Ovary (tissue), 9 donors: Measurements from ENCODE around the gene PEX6. TPM values are rescaled to one million over a fixed set of nuclear protein-coding genes. Genes with fewer than 3 reads are reported as not detected.
A peak's percentile ranks its signal among the peaks of the same experiment; 100 is the strongest.

Experiments
- DNase-seq, 5 donors: peaks; one replicate each; pipeline ENCODE4 v3.0.0-alpha.2; 2019 to 2020
- H3K27ac ChIP-seq, 2 donors: fragments of 200-600 bp; one replicate each; pipeline versions ENCODE4 v1.5.1 to v1.8.0; 2019 to 2022
- H3K27me3 ChIP-seq: fragments of 200-600 bp; one replicate; pipeline ENCODE4 v1.8.0; 2022
- H3K36me3 ChIP-seq: fragments of 200-600 bp; sonication (generic); one replicate; pipeline ENCODE4 v1.5.1; 2019
- H3K4me1 ChIP-seq: one replicate; pipeline ENCODE4 v1.8.1; 2013; ENCODE audit warnings: mild to moderate bottlenecking, moderate library complexity; ENCODE audit not compliant: insufficient read depth
- H3K4me3 ChIP-seq: fragments of 200-600 bp; sonication (generic); one replicate; pipeline ENCODE4 v1.5.1; 2017
- H3K9me3 ChIP-seq, 2 donors: fragments of 200-600 bp in 1 of 2; sonication (generic) in 1 of 2; one replicate each; pipeline versions ENCODE4 v1.5.1 to v1.8.1; 2013 to 2019; ENCODE audit warnings: mild to moderate bottlenecking in 1 of 2, moderate library complexity in 1 of 2
- EP300 ChIP-seq: sonication (generic); formaldehyde crosslinking; IDR thresholded peaks from one replicate; pipeline ENCODE4 v1.6.1; 2017; ENCODE audit warnings: antibody characterized with exemption
- POLR2A ChIP-seq: fragments of 450-650 bp; IDR thresholded peaks from one replicate; pipeline ENCODE4 v1.6.1; 2017; ENCODE audit warnings: antibody characterized with exemption, mild to moderate bottlenecking, moderate library complexity
- WGBS, 3 donors: extraction: QIAGEN DNeasy Blood & Tissue Kit in 1 of 3; methylation state at CpG; one replicate each; pipeline versions ENCODE4 v1.1.5 to v1.1.7; 2013 to 2017; 5-methylcytosine and 5-hydroxymethylcytosine counted together
- intact Hi-C, 4 donors: fragments of 100-400 bp; cut with DNase I; formaldehyde crosslinking; loops; one replicate each; pipeline versions ENCODE4 v1.11.0 to v1.15.1; 2022 to 2023
- polyA plus RNA-seq, 2 donors: library from polyadenylated mRNA; stranded (reverse); fragments of 200-250 nt in 1 of 2; fragments of 350-450 nt in 1 of 2; fragmentation: Illumina TruSeq in 1 of 2; extraction: RNeasy Lipid Tissue Mini Kit (QIAGEN cat#74804) in 1 of 2; gene quantifications; one replicate each; pipeline ENCODE4 v1.2.3, GENCODE V29; 2013 to 2014
- total RNA-seq, 7 donors: library from RNA; depleted of rRNA in 2 of 7; stranded (reverse); fragments of >200 nt in 2 of 7; fragmentation: NEBNext Ultra II Directional in 3 of 7; extraction: Animal tissue kit (Norgen Biotek cat#: 25700) in 3 of 7; gene quantifications; one replicate each; pipeline versions ENCODE4 v1.1.0 to v1.2.4, GENCODE V29; 2016 to 2023
- TF ChIP-seq, protein P1 (sequence below), 3 donors: fragments of 450-650 bp in 2 of 3; fragments of 200-600 bp in 1 of 3; IDR thresholded peaks; one replicate each; pipeline versions ENCODE4 v1.5.1 to v1.8.0; 2016 to 2022; ENCODE audit warnings: antibody characterized with exemption in 3 of 3, mild to moderate bottlenecking in 1 of 3
- donor health status: DM: no; HTN: no; CAD: no; lungs with moderate emphysema.
- donor health status: DM: no; HTN: no; CAD: no.
- donor health status: Bipolar disorder and iron deficiency.
- donor health status: DM: yes; HTN: yes; CAD: no.
- donor health status: DM: no; HTN: no; CAD: no.
- donor health status: DM: yes; HTN: yes; CAD: no.

Gene PEX6
- total and polyA plus RNA-seq, 9 donors: 8.8 to 41.0 (median 29.8) TPM

- Histone ChIP-seq H3K4me3 (peak within 1 kb of the TSS; percentile 95), H3K9me3 (no peaks in the 10 kb centered on the region), H3K27me3 (no peaks in the 10 kb centered on the region), H3K27ac (peak within 1 kb of the TSS; percentile 56 to 72), H3K36me3 (no peaks in the 10 kb centered on the region), H3K4me1 (peaks cover 15% of the 10 kb centered on the region)
- 1 to 2% (median 1%) methylated on average over 58 to 59 of the region's 59 CpGs for WGBS, 3 donors
- DNase-seq: peak; percentile 95 to 98 (median 96)
- TF ChIP-seq, protein P1, sequence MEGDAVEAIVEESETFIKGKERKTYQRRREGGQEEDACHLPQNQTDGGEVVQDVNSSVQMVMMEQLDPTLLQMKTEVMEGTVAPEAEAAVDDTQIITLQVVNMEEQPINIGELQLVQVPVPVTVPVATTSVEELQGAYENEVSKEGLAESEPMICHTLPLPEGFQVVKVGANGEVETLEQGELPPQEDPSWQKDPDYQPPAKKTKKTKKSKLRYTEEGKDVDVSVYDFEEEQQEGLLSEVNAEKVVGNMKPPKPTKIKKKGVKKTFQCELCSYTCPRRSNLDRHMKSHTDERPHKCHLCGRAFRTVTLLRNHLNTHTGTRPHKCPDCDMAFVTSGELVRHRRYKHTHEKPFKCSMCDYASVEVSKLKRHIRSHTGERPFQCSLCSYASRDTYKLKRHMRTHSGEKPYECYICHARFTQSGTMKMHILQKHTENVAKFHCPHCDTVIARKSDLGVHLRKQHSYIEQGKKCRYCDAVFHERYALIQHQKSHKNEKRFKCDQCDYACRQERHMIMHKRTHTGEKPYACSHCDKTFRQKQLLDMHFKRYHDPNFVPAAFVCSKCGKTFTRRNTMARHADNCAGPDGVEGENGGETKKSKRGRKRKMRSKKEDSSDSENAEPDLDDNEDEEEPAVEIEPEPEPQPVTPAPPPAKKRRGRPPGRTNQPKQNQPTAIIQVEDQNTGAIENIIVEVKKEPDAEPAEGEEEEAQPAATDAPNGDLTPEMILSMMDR (IDR thresholded peaks at IDR 0.05): no peak
- TF ChIP-seq EP300 (no peak), POLR2A (peak; percentile 42)
- intact Hi-C loops: no loop called here
Measured at GRCh38 chr6:42984001-42984923, 5.3 kb upstream of the PEX6 start, which contains the start of gene PPP2R5D. Gene PPP2R5D, plus strand, starts transcription at chr6:42984570. Its CDS starts 108 bp downstream, at chr6:42984678.

- intact Hi-C loops: no loop called here
- DNase-seq: no peak
- 86 to 89% (median 86%) methylated on average over 5 of the region's 5 CpGs for WGBS, 3 donors
- H3K27me3 ChIP-seq: no peaks in the 10 kb centered on the region
- H3K9me3 ChIP-seq: no peaks in the 10 kb centered on the region
- H3K4me1 ChIP-seq: peaks cover 21% of the 10 kb centered on the region
- H3K27ac ChIP-seq: no peak overlapping the region
- H3K4me3 ChIP-seq: no peak overlapping the region
- TF ChIP-seq EP300: no peak
- TF ChIP-seq POLR2A: no peak
- TF ChIP-seq, protein P1 (IDR thresholded peaks at IDR 0.05): no peak
- H3K36me3 ChIP-seq: no peaks in the 10 kb centered on the region
Measured at GRCh38 chr6:42981836-42982235, 2.9 kb upstream of the PEX6 start.

GRCh38 chr6:42979523-42980177, 669 bp upstream of the PEX6 start:
- no peak for DNase-seq
- H3K4me1 ChIP-seq: peaks cover 16% of the 10 kb centered on the region
- intact Hi-C loops: no loop called here

GRCh38 chr6:42978487-42978838, 518 bp downstream of the PEX6 start:
- Histone ChIP-seq H3K4me1 (peaks cover 12% of the 10 kb centered on the region), H3K4me3 (peak overlapping the region; percentile 88), H3K36me3 (no peaks in the 10 kb centered on the region), H3K27me3 (no peaks in the 10 kb centered on the region), H3K9me3 (no peaks in the 10 kb centered on the region), H3K27ac (peak overlapping the region; percentile 56 to 78)
- no peak for TF ChIP-seq POLR2A
- no peak for TF ChIP-seq EP300
- TF ChIP-seq, protein P1 (IDR thresholded peaks at IDR 0.05): no peak
- intact Hi-C loops: no loop called here
- WGBS, 3 donors: 0% methylated on average over 13 to 28 of the region's 28 CpGs
- peak in 4 of 5 donors; percentile 31 to 56 (median 44) for DNase-seq

More at GRCh38 chr6:42979523-42980177, 669 bp upstream of the PEX6 start:
- TF ChIP-seq, protein P1 (IDR thresholded peaks at IDR 0.05): no peak
- TF ChIP-seq POLR2A (no peak), EP300 (no peak)
- 16 to 32% (median 18%) methylated on average over 9 of the region's 9 CpGs for WGBS, 3 donors
- peak overlapping the region; percentile 88 for H3K4me3 ChIP-seq
- H3K9me3 ChIP-seq: no peaks in the 10 kb centered on the region
- H3K36me3 ChIP-seq: no peaks in the 10 kb centered on the region
- H3K27ac ChIP-seq: peak overlapping the region in 1 of 2 donors; percentile 56
- H3K27me3 ChIP-seq: no peaks in the 10 kb centered on the region
